DMS114 treated with DMSO at 0.1 percent for 48 hours (cell line): ENCODE measurements around the gene RHBG.
A peak's percentile ranks its signal among the peaks of the same experiment; 100 is the strongest.
"Not testable (repeated sequence)": the region's sequence is repeated elsewhere in the genome, so short reads cannot be mapped to it uniquely, and the experiment has no call there.

ENCODE experiments used
- DNase-seq: peaks from one replicate; lab custom pipeline; 2025; ENCODE audit not compliant: unreplicated experiment; lab: John Stamatoyannopoulos, UW

Gene RHBG

GRCh38 chr1:156368889-156369684 lies at the start of gene RHBG:
Gene RHBG (plus strand): TSS chr1:156369211. CDS start chr1:156369250, 39 bp downstream.
- DNase-seq, result no peak

GRCh38 chr1:156319664-156320063 lies 49.3 kb upstream of the RHBG start:
- peak; percentile 37 for DNase-seq

- DNase-seq, result no peak
These were observed 48.5 kb upstream of the RHBG start for GRCh38 chr1:156320560-156320959.

- not testable (repeated sequence) for DNase-seq
These were observed 45.8 kb upstream of the RHBG start for GRCh38 chr1:156323179-156323578.

- peak; percentile 37 for DNase-seq
These were observed 32.8 kb upstream of the RHBG start for GRCh38 chr1:156336242-156336641.

GRCh38 chr1:156337052-156337887 lies 31.7 kb upstream of the RHBG start:
- DNase-seq, result no peak

- DNase-seq, result no peak
These were observed 31.2 kb upstream of the RHBG start for GRCh38 chr1:156337888-156338179.

GRCh38 chr1:156338180-156338976 lies 30.6 kb upstream of the RHBG start, which contains the start of the genes CCT3 and TSACC:
Gene CCT3 (minus strand): TSS chr1:156338292. CDS start chr1:156338184, 108 bp downstream.
Gene TSACC (plus strand): TSS chr1:156338526. CDS start chr1:156339758, 1,232 bp downstream.
- DNase-seq, result peak; percentile 100

- no peak for DNase-seq
These were observed 26.6 kb upstream of the RHBG start for GRCh38 chr1:156342166-156342955.

GRCh38 chr1:156344409-156344808 lies 24.6 kb upstream of the RHBG start:
- DNase-seq, result no peak

- not testable (repeated sequence) for DNase-seq
These were observed 23.0 kb upstream of the RHBG start for GRCh38 chr1:156346035-156346434.

- no peak for DNase-seq
These were observed 22.4 kb upstream of the RHBG start for GRCh38 chr1:156346636-156347035.

- no peak for DNase-seq
These were observed 21.7 kb upstream of the RHBG start for GRCh38 chr1:156347331-156347730.

- DNase-seq, result not testable (repeated sequence)
These were observed 16.5 kb upstream of the RHBG start for GRCh38 chr1:156352481-156352880.

- DNase-seq, result no peak
These were observed 12.6 kb upstream of the RHBG start for GRCh38 chr1:156356262-156356874.

GRCh38 chr1:156356875-156357534 lies 12.0 kb upstream of the RHBG start:
- no peak for DNase-seq

- DNase-seq, result no peak
These were observed 11.0 kb upstream of the RHBG start for GRCh38 chr1:156357977-156358376.

- DNase-seq, result no peak
These were observed 10.4 kb upstream of the RHBG start for GRCh38 chr1:156358641-156359040.

- no peak for DNase-seq
These were observed 9.8 kb upstream of the RHBG start for GRCh38 chr1:156359249-156359648.
